ENCODE measurements around the gene RAC2. TPM values are rescaled to one million over a fixed set of nuclear protein-coding genes. Genes with fewer than 3 reads are reported as not detected.

RAC2 gene
- polyA plus RNA-seq, 2 of the 4 experiments (the other 2 are of a cell fraction), result 0.05 TPM; not detected in 1

- H3K9me3 ChIP-seq, result no peaks in the 10 kb centered on the region
- ATAC-seq (no peak), FAIRE-seq (no peak), DNase-seq (ENCODE audit: low read depth in 1 of 2, low spot score in 1 of 2) (no peak)
- H3K4me3 ChIP-seq, result no peak overlapping the region
- 88% methylated on average over 14 of the region's 18 CpGs for whole genome bisulfite sequencing (ENCODE audit: missing lambda C conversion rate)
- H3K4me2 ChIP-seq, result no peak overlapping the region
- ChIA-PET CTCF (interaction anchor here (1.0 kb wide), 1 partner anchor 14 kb away, joined by 4 read pairs; no protein-coding TSS in a partner anchor), POLR2A (no interaction called here)
- TF ChIP-seq ELK1 (IDR thresholded peaks at IDR 0.05; ENCODE audit: low read depth, low read length), result no peak
- TF ChIP-seq, protein P1, sequence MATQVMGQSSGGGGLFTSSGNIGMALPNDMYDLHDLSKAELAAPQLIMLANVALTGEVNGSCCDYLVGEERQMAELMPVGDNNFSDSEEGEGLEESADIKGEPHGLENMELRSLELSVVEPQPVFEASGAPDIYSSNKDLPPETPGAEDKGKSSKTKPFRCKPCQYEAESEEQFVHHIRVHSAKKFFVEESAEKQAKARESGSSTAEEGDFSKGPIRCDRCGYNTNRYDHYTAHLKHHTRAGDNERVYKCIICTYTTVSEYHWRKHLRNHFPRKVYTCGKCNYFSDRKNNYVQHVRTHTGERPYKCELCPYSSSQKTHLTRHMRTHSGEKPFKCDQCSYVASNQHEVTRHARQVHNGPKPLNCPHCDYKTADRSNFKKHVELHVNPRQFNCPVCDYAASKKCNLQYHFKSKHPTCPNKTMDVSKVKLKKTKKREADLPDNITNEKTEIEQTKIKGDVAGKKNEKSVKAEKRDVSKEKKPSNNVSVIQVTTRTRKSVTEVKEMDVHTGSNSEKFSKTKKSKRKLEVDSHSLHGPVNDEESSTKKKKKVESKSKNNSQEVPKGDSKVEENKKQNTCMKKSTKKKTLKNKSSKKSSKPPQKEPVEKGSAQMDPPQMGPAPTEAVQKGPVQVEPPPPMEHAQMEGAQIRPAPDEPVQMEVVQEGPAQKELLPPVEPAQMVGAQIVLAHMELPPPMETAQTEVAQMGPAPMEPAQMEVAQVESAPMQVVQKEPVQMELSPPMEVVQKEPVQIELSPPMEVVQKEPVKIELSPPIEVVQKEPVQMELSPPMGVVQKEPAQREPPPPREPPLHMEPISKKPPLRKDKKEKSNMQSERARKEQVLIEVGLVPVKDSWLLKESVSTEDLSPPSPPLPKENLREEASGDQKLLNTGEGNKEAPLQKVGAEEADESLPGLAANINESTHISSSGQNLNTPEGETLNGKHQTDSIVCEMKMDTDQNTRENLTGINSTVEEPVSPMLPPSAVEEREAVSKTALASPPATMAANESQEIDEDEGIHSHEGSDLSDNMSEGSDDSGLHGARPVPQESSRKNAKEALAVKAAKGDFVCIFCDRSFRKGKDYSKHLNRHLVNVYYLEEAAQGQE (IDR thresholded peaks at IDR 0.05), result no peak
- no peak for TF ChIP-seq RNF2 (IDR thresholded peaks at IDR 0.05; ENCODE audit: borderline replicate concordance, low read depth)
- no peak for TF ChIP-seq HOXA7 (CRISPR knock-in tag; IDR thresholded peaks at IDR 0.05)
- no peak for TF ChIP-seq HEYL (CRISPR knock-in tag; IDR thresholded peaks at IDR 0.05)
- TF ChIP-seq, protein P2, sequence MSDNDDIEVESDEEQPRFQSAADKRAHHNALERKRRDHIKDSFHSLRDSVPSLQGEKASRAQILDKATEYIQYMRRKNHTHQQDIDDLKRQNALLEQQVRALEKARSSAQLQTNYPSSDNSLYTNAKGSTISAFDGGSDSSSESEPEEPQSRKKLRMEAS (IDR thresholded peaks at IDR 0.05), result no peak
- no peak for TF ChIP-seq CEBPB (IDR thresholded peaks at IDR 0.05)
- TF ChIP-seq ZNF302 (CRISPR knock-in tag; IDR thresholded peaks at IDR 0.05), result no peak
- no peak for TF ChIP-seq KDM5A (IDR thresholded peaks at IDR 0.05)
- H3K27ac ChIP-seq, result no peak overlapping the region
- H3K4me1 ChIP-seq, result no peaks in the 10 kb centered on the region
Observed at GRCh38 chr22:37213218-37213855, 30.7 kb downstream of the RAC2 start.

- H3K27ac ChIP-seq, result no peak within 1 kb of the TSS
- no peaks in the 10 kb centered on the region for H3K9me3 ChIP-seq
- DNase-seq (ENCODE audit: low read depth in 1 of 2, low spot score in 1 of 2) (no peak), FAIRE-seq (no peak), ATAC-seq (peak; percentile 31 to 36; a peak in 2 of 6 replicates)
- no peaks in the 10 kb centered on the region for H3K4me1 ChIP-seq
- no peak for TF ChIP-seq USF2 (IDR thresholded peaks at IDR 0.05)
- TF ChIP-seq HOXA7 (CRISPR knock-in tag; IDR thresholded peaks at IDR 0.05), result no peak
- TF ChIP-seq, protein P3, sequence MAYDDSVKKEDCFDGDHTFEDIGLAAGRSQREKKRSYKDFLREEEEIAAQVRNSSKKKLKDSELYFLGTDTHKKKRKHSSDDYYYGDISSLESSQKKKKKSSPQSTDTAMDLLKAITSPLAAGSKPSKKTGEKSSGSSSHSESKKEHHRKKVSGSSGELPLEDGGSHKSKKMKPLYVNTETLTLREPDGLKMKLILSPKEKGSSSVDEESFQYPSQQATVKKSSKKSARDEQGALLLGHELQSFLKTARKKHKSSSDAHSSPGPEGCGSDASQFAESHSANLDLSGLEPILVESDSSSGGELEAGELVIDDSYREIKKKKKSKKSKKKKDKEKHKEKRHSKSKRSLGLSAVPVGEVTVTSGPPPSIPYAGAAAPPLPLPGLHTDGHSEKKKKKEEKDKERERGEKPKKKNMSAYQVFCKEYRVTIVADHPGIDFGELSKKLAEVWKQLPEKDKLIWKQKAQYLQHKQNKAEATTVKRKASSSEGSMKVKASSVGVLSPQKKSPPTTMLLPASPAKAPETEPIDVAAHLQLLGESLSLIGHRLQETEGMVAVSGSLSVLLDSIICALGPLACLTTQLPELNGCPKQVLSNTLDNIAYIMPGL (CRISPR knock-in tag; IDR thresholded peaks at IDR 0.05; ENCODE audit: borderline replicate concordance), result no peak
- no peak for TF ChIP-seq JUN (IDR thresholded peaks at IDR 0.05)
- no peak for TF ChIP-seq CTCF (IDR thresholded peaks at IDR 0.05)
- TF ChIP-seq JUNB (IDR thresholded peaks at IDR 0.05), result no peak
- no peak within 1 kb of the TSS for H3K4me3 ChIP-seq
- ChIA-PET CTCF (interaction anchor here (0.7 kb wide), 1 partner anchor 10 kb away, joined by 3 read pairs; no protein-coding TSS in a partner anchor), POLR2A (no interaction called here)
- 60% methylated on average over 11 of the region's 23 CpGs for WGBS (ENCODE audit: missing lambda C conversion rate)
- H3K4me2 ChIP-seq, result no peak within 1 kb of the TSS
Observed at GRCh38 chr22:37212174-37212906, 31.7 kb downstream of the RAC2 start, which contains the start of gene SSTR3. Gene SSTR3 (minus strand): TSS chr22:37212477. CDS start chr22:37207803, 4,674 bp downstream.
